Stimulated activated CD4-positive, alpha-beta T cell treated with anti-CD3 and anti-CD28 coated beads, TNF-alpha, amount 100 ng/mL, for 4 hours (primary cell): Measurements from ENCODE around the gene CD151.

ENCODE experiments used
- DNase-seq, 3 experiments: peaks; one replicate each; pipeline ENCODE4 v3.0.0-alpha.2; 2020; ENCODE audit warnings: low read depth in 3 of 3

The CD151 gene

DNA sequence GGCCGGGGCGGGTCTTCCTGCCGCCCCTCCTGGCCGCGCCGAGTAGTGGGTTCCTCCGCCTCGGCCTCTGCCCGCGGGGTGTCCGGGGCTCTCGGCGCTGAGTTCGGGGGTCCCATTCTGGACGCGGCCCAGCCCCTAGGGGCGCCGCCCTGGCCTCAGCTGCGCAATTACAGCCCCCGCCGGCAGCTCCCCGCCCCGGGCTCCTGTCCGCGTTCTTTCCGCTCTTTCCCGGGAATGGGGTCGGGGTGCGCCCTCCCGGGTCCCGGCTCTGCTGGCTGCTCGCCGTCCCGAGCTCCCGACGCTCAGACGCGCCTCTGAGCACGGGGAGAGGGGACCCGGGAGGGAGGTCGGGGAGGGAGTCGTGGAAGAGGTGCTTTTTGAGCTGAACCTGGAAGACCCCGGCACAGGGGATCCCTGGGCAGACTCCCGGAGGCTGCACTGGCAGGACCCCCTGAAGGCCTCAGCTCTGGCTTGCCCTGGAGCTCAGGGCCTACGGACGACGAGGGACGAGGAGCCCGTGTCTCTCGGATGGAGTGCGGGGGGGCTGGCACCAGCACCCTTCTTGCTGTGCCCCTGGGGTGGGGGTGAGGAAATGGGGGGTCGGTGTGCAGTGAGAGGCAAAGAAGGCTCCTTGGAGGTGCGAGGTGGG, 10.5 kb downstream of the CD151 start:
- no peak for DNase-seq

DNA sequence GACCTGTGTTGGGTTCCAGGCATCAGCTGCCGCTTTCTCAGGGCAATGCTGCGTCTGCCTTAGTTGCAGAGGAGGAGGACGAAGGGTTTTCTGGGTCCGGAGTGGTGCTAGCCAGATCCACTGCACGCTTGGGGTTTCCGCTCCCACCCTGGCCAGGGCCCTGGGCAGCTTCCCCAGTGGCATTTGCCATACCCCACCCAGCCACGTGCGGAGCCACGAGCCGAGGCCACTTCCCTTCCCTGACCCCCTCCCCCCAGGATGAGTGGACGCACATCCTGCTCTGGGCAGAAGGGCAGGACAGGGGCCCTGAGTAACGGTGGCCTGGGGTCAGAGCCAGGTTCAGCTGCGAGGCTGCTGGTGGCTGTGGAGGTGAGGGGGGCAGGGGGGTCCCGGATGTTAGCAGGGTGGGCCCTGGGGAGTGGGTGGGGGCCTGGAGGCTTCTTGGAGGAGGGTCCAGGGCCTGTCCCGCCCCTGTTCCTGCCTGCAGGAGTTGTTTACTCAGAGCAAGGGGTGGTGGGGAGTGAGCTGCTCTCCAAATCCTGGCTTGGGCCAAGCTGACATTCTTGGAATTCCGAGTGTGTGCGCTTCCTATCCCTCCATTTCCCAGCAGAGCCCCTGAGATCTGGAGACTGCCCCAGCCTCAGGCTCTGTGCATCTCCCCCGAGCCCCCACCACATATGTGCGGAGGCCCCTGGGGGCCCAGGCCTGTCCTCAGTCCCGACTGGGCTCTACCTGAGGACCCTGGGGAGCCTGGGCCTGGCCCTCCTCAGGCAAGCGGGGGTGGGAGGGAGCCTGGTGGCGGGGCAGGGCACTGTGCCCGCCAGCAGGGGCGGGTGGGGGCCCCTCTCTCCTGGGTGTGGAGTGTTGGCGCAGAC, 11.3 kb downstream of the CD151 start:
- no peak for DNase-seq

DNA sequence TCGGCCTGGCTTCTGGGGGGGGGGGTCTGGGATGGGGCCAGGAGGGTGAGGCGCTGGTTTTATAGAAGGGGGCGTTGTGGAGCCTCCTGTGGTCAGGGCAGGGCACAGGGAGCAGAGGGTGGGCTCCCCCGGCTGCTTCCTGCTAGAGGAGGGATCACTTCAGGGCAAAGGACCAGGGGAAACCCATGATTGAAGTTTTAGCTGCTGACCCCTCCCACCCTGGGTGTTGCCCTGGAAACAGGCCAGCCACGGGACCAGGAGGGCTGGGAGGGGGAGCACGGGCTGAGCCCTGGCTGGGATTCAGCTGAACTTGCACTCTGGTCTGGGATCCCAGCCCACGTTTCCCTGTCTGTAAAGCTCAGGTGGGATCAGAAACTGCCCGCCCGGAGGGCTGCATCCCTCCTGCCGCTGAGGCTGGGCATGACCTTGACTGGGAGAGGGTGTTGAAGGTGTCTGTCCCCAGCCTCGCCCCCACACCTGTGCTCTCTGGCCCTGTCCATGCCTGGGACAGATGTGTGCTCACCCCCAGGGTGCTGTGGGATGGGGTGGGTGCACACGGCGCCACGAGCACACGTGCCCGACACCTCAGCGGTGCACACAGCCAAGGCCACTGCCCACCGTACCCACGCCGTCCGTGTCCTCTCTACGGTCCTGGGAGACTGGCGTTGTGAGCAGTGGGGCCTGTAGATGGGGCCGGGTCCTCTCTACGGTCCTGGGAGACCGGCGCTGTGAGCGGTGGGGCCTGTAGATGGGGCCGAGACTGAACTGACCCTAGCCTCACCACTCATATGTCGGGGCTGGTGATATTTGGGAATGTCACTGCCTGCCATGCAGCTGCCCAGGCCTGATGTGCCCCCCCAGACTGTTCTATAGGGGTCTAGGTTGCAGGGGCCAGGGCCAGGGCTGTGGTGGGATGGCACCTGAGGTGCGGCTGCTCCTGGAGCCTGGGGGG, 12.2 kb downstream of the CD151 start:
- DNase-seq: no peak

GRCh38 chr11:845872-846495, 13.2 kb downstream of the CD151 start:
- DNase-seq: no peak

DNA sequence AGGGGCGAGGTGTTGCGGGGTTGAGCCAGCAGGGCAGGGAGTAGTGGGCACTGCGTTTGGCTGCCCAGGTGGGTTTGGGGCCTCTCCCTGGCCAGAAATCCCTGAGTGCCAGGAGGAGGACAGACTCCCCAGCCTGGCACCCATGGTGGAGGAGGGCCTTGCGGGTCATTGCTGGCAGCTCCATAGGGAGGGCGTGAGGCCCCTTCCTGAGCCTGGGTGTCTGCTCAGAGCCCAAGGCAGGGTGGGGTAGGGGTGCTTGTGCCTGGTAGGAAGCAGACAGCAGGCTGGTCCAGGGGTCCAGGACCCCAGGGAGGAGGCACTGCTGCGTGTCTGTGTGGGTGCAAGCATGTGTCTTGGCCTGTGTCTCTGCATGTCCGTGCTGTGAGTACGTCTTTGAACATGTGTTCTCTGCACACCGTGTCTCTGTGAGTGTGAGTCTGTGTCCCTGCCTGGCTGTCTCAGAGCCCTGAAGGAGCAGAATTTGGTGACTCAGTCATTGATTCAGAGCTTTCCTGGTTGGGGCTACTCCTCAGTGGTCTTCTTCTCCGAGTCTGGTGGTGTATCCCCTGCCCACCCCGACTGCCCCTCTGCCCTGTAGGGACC, 13.8 kb downstream of the CD151 start:
- DNase-seq: no peak

- DNase-seq: no peak
These were observed 15.1 kb downstream of the CD151 start for GRCh38 chr11:847876-848275.

GRCh38 chr11:848380-848931, 15.7 kb downstream of the CD151 start:
- DNase-seq: peak; percentile 39 to 50 (median 40)

DNA sequence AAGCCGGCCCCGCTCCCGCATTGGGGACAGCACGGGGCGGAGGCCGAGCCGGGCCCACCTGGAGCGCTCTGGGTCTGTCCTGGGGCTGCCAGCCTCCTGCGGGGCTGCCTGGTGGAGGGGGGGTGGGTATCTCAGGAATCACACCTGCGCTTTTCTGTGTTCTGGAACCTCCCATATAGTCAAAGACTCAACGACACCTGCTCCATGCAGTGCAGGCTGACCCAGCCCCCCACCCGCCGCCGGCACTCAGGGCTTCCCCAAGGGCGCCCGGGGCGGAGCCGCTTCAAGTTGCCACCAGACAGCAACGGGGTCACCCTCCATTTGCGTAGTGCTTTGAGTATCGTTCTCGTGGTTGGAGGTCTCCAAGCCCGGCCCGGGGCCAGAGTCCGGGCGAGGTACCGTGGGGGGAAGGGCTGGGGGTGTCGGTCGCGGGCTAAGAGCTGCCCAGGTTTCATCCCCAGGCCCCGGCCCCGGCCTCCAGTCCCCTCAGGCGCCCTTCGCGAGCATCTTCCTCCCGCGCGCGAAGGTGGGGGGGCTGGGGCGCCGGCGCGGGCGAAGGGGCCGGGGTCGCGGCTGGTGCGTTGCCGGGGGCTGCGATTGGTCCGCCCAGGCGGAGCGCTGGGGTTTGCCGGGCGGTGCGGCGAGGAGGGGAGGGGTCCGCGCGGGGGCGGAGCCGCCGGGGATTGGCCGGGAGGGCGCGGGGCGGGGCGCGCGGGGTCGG, 16.5 kb downstream of the CD151 start:
- DNase-seq: no peak

- no peak for DNase-seq
These were observed 17.4 kb downstream of the CD151 start for GRCh38 chr11:849951-850774.

DNA sequence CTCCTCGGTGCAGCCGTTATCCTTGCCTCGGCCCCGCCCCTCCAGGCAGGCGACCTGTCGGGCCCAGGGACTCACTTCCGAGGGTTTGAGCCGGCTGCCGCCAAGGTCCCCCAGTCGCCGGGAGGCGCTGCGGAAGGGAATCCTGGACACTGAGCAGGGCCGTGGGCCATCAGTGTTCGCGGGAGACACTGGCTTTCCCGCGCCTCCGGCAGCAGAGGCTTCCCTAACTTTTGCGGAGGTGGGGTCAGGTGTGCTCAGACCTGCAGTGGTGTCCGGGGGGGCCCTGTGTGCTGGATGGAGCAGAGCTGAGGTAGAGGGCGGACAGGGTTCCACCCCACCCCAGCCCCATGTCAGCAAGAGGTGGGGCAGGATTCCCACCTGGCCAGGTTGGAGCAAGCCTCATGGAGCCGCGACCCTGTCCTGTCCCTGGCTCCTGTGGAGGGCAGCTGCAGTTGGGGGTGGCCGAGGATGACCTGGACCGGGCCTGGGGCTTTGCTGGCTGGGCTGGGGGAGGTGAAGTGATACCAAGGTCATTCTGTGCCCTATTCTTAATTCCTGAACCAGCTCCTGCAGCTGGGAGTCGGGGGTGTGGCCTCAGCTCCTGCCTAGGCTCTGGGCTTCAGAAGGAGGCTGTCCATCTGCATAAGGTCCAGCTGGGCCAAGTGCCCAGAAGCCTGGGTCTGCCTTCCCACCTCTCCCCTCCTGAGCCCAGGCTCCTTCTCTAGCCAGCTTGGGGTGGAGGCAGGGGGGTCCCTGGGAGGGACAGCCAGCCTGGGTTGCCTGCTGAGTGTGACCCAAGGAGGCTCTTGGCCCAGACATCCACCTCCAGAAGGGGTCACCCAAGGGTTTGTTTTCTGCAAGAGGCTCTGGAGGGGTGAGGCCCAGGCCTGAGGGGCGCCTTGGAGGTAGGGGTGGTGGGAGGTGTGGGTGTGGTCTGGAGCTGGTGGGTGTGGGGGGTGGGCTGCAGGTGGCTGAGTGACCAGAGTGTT, 18.3 kb downstream of the CD151 start:
- DNase-seq: no peak

DNA sequence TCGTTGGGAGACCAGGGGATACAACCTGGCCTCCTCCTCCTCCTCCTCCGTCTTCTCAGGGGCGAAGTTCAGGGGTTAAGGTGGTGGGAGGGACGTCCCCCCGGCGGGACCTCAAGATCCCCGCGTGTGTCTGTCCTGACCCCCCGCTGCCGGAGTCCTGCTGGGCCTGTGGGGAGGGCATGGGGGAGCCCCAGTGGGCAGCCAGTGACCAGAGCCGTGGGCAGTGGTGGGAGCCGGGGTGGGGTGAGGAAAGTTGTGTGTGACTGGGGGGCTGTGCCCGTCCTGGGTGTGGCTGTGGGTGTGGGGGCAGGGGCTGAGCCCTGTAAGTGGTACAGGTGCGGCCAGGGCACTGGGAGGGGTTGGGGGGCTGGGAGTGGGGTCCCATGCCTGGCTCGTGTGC, 20.0 kb downstream of the CD151 start:
- no peak for DNase-seq

GRCh38 chr11:853682-854448, 21.1 kb downstream of the CD151 start:
- no peak for DNase-seq

- no peak for DNase-seq
These were observed 22.0 kb downstream of the CD151 start for GRCh38 chr11:854601-855329.

- no peak for DNase-seq
These were observed 22.6 kb downstream of the CD151 start for GRCh38 chr11:855330-855674.

DNA sequence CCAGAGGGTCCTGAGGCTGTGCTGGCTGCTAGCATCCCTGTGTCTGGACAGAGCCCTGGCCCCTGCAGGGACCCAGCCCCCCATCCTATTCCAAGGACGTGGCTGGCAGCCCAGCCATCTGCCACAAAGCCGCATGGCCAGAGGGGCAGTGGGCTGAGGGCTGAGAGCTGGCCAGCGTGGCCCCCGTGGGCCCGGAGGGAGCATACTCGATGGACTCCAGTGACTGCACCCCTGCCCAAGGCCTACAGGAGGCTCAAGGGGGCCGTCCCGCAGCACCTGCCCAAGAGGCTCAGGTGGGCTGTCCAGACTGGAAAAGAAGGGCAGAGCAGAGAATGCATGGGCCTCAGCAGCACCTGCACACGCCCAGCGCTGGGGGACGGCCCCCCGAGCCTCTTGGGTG, 23.0 kb downstream of the CD151 start:
- no peak for DNase-seq

DNA sequence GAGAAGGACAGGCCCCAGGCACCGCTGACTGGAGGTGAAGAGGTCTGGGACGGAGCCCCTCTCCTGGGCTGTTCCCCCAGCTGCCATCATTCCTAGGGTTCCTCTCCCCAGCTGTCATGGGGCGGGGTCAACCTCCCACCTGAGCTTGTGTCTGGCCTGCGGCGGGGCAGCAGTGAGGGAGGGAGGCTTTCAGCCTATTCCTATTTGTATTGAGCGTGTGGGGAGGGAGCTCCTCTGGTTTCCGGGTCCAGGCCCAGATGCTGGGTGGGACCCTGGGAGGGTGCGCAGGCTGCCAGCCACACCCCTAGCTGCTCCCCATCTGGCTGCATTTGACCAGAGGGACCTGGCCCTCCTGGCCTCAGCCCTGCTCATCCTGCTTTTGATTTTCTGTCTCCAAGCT, 23.6 kb downstream of the CD151 start:
- DNase-seq: no peak
